GM12878 (cell line): ENCODE measurements around the gene RPS6KC1. TPM values are rescaled to one million over a fixed set of nuclear protein-coding genes. Genes with fewer than 3 reads are reported as not detected.

Experiments
- CBX5 ChIP-seq: sonication (generic); IDR thresholded peaks from 2 replicates; pipeline ENCODE4 v1.6.1; 2016; ENCODE audit warnings: low read depth, moderate library complexity, mild to moderate bottlenecking, inconsistent platforms
- CREB1 ChIP-seq: IDR thresholded peaks from 2 replicates; pipeline ENCODE4 v1.6.1; 2012; ENCODE audit warnings: low read depth, mild to moderate bottlenecking, inconsistent platforms
- ELK1 ChIP-seq: IDR thresholded peaks from 2 replicates; pipeline ENCODE4 v1.6.1; 2012; ENCODE audit warnings: low read depth, low read length, improper control_type of control experiment
- FOXM1 ChIP-seq: IDR thresholded peaks from 2 replicates; pipeline ENCODE4 v1.6.1; 2012; ENCODE audit warnings: low read depth, mild to moderate bottlenecking, inconsistent platforms, low read length, moderate library complexity
- HDAC2 ChIP-seq: fragments of 200-600 bp; sonication (generic); IDR thresholded peaks from 2 replicates; pipeline ENCODE4 v1.6.1; 2017
- HDAC6 ChIP-seq: fragments of 200-600 bp; sonication (generic); IDR thresholded peaks from one replicate; pipeline ENCODE4 v1.8.0; 2017; ENCODE audit warnings: antibody characterized with exemption; ENCODE audit not compliant: unreplicated experiment
- KLF5 ChIP-seq: fragments of 450-650 bp; IDR thresholded peaks from 2 replicates; pipeline ENCODE4 v1.6.1; 2014; ENCODE audit warnings: mild to moderate bottlenecking; ENCODE audit not compliant: partially characterized antibody
- MEF2A ChIP-seq: IDR thresholded peaks from 2 replicates; pipeline ENCODE4 v1.6.1; 2011; ENCODE audit warnings: low read depth, mild to moderate bottlenecking, low read length, moderate library complexity; ENCODE audit not compliant: insufficient read depth
- MYB ChIP-seq: fragments of 150-350 bp; IDR thresholded peaks from 2 replicates; pipeline ENCODE4 v1.6.1; 2014; ENCODE audit warnings: mild to moderate bottlenecking, low read depth, low read length, borderline replicate concordance
- NFYB ChIP-seq: IDR thresholded peaks from 2 replicates; pipeline ENCODE4 v1.6.1; 2011; ENCODE audit warnings: low read depth, mild to moderate bottlenecking, low read length, improper control_type of control experiment, moderate library complexity; ENCODE audit not compliant: insufficient read depth
- NR2C1 ChIP-seq: fragments of 450-650 bp; IDR thresholded peaks from 2 replicates; pipeline ENCODE4 v1.6.1; 2017; ENCODE audit warnings: antibody characterized with exemption, mild to moderate bottlenecking, moderate library complexity
- RFX5 ChIP-seq: IDR thresholded peaks from 2 replicates; pipeline ENCODE4 v1.6.1; 2011; ENCODE audit warnings: low read depth, low read length, improper control_type of control experiment
- SIX5 ChIP-seq: IDR thresholded peaks from 2 replicates; pipeline ENCODE4 v1.6.1; 2011; ENCODE audit warnings: mild to moderate bottlenecking, low read depth, low read length, moderate library complexity; ENCODE audit not compliant: severe bottlenecking
- SMAD1 ChIP-seq: fragments of 450-650 bp; IDR thresholded peaks from 2 replicates; pipeline ENCODE4 v1.6.1; 2018; ENCODE audit warnings: mild to moderate bottlenecking, low read depth; ENCODE audit not compliant: partially characterized antibody
- SMAD5 ChIP-seq: IDR thresholded peaks from 2 replicates; pipeline ENCODE4 v1.6.1; 2016; ENCODE audit warnings: antibody characterized with exemption, low read depth
- SP1 ChIP-seq: IDR thresholded peaks from one replicate; pipeline ENCODE4 v1.6.1; 2011; ENCODE audit warnings: low read depth, low read length
- SRF ChIP-seq, 2 experiments: IDR thresholded peaks; 2 replicates each; pipeline ENCODE4 v1.6.1; 2011; ENCODE audit warnings: low read depth in 2 of 2, low read length in 2 of 2, mild to moderate bottlenecking in 1 of 2, moderate library complexity in 1 of 2
- TARDBP ChIP-seq: IDR thresholded peaks from 2 replicates; pipeline ENCODE4 v1.6.1; 2016; ENCODE audit warnings: borderline replicate concordance
- TBL1XR1 ChIP-seq: IDR thresholded peaks from 2 replicates; pipeline ENCODE4 v1.6.1; 2012; ENCODE audit warnings: low read depth, low read length, improper control_type of control experiment
- YBX1 ChIP-seq: fragments of 450-650 bp; IDR thresholded peaks from 2 replicates; pipeline ENCODE4 v1.6.1; 2016; ENCODE audit warnings: antibody characterized with exemption
- ZBTB4 ChIP-seq: fragments of 450-650 bp; formaldehyde crosslinking; IDR thresholded peaks from 2 replicates; pipeline ENCODE4 v1.4.0; 2022; ENCODE audit warnings: mild to moderate bottlenecking, moderate library complexity
- ZNF384 ChIP-seq: IDR thresholded peaks from 2 replicates; pipeline ENCODE4 v1.6.1; 2012; ENCODE audit warnings: low read depth, mild to moderate bottlenecking, low read length, improper control_type of control experiment, borderline replicate concordance
- ZNF622 ChIP-seq: fragments of 450-650 bp; IDR thresholded peaks from 2 replicates; pipeline ENCODE4 v1.6.1; 2017; ENCODE audit warnings: mild to moderate bottlenecking, inconsistent platforms
- ZZZ3 ChIP-seq: IDR thresholded peaks from 2 replicates; pipeline ENCODE4 v1.6.1; 2011; ENCODE audit warnings: low read depth; ENCODE audit not compliant: control insufficient read depth, insufficient read length
- polyA plus RNA-seq, 11 experiments: library from polyadenylated mRNA; depleted of rRNA in 4 of 11; unstranded in 6 of 11; stranded (reverse) in 5 of 11; fragments of >200 nt; fragmentation: Nextera tagmentation in 4 of 11; fragmentation: Illumina TruSeq in 1 of 11; extraction: Ambion mirVana in 4 of 11; extraction: Trizol in 1 of 11; gene quantifications; 1 replicate in 1 of 11; 2 replicates in 10 of 11; pipeline versions ENCODE4 v1.2.1 to v1.2.3, GENCODE V29; 2011 to 2016; ENCODE audit warnings: inconsistent platforms in 2 of 11, missing spikeins in 2 of 11, low read depth in 1 of 11
- total RNA-seq, 4 experiments: library from RNA; depleted of rRNA in 3 of 4; stranded (reverse); fragments of >200 nt in 3 of 4; fragmentation: Illumina TruSeq in 1 of 4; extraction: Trizol in 1 of 4; gene quantifications; 2 replicates each; pipeline versions ENCODE4 v1.2.1 to v1.2.3, GENCODE V29; 2013 to 2021
- TF ChIP-seq, protein P1 (sequence below): IDR thresholded peaks from 2 replicates; pipeline ENCODE4 v1.6.1; 2011; ENCODE audit warnings: low read depth, low read length, improper control_type of control experiment, borderline replicate concordance
- TF ChIP-seq, protein P2 (sequence below): fragments of 450-650 bp; IDR thresholded peaks from 2 replicates; pipeline ENCODE4 v1.6.1; 2017; ENCODE audit warnings: borderline replicate concordance

Gene RPS6KC1
- total and polyA plus RNA-seq, 10 of the 15 experiments (the other 5 are each of a cell fraction or from before 2014, with no cell fraction given), result 2.9 to 17.3 (median 12.2) TPM

DNA sequence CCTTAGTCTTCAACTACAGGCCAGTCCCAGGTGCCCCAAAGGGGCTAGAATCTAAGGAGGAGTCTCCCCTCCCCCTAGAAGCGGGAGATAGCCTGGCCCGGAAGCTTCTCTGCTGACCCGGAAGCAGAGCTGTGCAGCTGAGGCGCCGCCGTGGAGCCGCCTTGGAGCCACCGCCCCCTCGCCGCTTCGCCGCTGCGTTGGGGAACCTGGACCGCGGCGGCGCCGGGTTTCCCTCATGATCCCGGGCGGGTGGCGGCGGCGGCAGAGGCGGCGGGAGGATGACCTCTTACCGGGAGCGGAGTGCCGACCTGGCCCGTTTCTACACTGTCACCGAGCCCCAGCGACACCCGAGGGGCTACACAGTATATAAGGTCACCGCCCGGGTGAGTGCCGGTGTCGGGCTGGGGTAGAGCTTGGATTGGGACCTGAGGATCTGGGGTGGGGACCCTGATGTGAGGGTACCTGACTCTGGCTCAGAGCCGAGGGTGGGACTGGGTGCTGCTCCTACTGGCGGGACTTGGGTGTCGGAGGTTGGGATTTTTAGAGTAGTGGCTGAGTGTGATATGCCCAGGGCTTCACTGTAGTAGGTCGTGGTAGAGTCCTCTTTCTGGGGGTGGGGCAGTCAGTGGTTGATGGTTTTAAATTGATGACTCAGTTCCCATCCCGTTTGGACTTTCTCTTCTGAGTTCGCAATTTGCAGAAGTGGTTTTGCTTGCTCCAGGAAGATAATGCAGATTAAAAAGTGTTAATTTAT lies at the start of gene RPS6KC1 (continued):
- no peak for TF ChIP-seq SMAD5
- TF ChIP-seq KLF5, result peak; percentile 94
- peak; percentile 99 for TF ChIP-seq NR2C1
- TF ChIP-seq CBX5, result peak; percentile 81; the same call in 1 of the 2 replicates
- TF ChIP-seq HDAC2, result no peak
- TF ChIP-seq SMAD1, result no peak
- no peak for TF ChIP-seq ZBTB4
- TF ChIP-seq TARDBP, result no peak
- no peak for TF ChIP-seq ELK1
- TF ChIP-seq HDAC6, result no peak
- TF ChIP-seq FOXM1, result no peak
- TF ChIP-seq ZNF622, result no peak
- TF ChIP-seq MEF2A, result 0 out of 2 replicates have a peak, but pooled peaks have one; percentile 5
- TF ChIP-seq SP1, result no peak
- TF ChIP-seq SRF (IDR thresholded peaks at IDR 0.05; ENCODE audit: low read depth in 2 of 2, low read length in 2 of 2), result 0 out of 4 replicates have a peak, but pooled peaks of 1 of the 2 experiments have one; percentile 36
- no peak for TF ChIP-seq YBX1
- TF ChIP-seq RFX5, result no peak
- TF ChIP-seq TBL1XR1, result peak; percentile 75; the same call in 1 of the 2 replicates
- TF ChIP-seq NFYB, result no peak
- TF ChIP-seq ZZZ3, result no peak
- peak; percentile 58 for TF ChIP-seq SIX5
- peak; percentile 54 for TF ChIP-seq CREB1
- no peak for TF ChIP-seq MYB
- TF ChIP-seq, protein P1, sequence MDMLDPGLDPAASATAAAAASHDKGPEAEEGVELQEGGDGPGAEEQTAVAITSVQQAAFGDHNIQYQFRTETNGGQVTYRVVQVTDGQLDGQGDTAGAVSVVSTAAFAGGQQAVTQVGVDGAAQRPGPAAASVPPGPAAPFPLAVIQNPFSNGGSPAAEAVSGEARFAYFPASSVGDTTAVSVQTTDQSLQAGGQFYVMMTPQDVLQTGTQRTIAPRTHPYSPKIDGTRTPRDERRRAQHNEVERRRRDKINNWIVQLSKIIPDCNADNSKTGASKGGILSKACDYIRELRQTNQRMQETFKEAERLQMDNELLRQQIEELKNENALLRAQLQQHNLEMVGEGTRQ, result no peak
- TF ChIP-seq ZNF384, result no peak
- TF ChIP-seq, protein P2, sequence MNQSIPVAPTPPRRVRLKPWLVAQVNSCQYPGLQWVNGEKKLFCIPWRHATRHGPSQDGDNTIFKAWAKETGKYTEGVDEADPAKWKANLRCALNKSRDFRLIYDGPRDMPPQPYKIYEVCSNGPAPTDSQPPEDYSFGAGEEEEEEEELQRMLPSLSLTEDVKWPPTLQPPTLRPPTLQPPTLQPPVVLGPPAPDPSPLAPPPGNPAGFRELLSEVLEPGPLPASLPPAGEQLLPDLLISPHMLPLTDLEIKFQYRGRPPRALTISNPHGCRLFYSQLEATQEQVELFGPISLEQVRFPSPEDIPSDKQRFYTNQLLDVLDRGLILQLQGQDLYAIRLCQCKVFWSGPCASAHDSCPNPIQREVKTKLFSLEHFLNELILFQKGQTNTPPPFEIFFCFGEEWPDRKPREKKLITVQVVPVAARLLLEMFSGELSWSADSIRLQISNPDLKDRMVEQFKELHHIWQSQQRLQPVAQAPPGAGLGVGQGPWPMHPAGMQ, result no peak
